Kidney (tissue), 14 donors: ENCODE measurements around the gene MAPK8. TPM values are rescaled to one million over a fixed set of nuclear protein-coding genes. Genes with fewer than 3 reads are reported as not detected.

ENCODE experiments used
- DNase-seq, 5 donors: peaks; one replicate each; pipeline ENCODE4 v3.0.0-alpha.2; 2013 to 2020
- FAIRE-seq: peaks from 2 replicates; lab custom pipeline; 2012; peaks lifted over from hg19 to GRCh38; lab: Jason Lieb, UNC
- H3K27ac ChIP-seq, 2 donors: one replicate each; pipeline ENCODE4 v1.7.0; 2013; ENCODE audit warnings: low read depth in 2 of 2, low read length in 2 of 2, inconsistent platforms in 1 of 2
- H3K27me3 ChIP-seq: one replicate; pipeline ENCODE4 v1.7.1; 2013; ENCODE audit warnings: low read length, inconsistent platforms; ENCODE audit not compliant: control insufficient read depth, insufficient read depth
- H3K36me3 ChIP-seq, 3 donors: one replicate each; pipeline versions ENCODE4 v1.7.0 to v1.7.1; 2013; ENCODE audit warnings: low read length in 3 of 3, control low read depth in 1 of 3, inconsistent platforms in 1 of 3; ENCODE audit not compliant: insufficient read depth in 3 of 3, control insufficient read depth in 2 of 3
- H3K4me1 ChIP-seq, 3 donors: one replicate each; pipeline versions ENCODE4 v1.7.0 to v1.7.1; 2013; ENCODE audit warnings: low read length in 3 of 3, inconsistent platforms in 1 of 3, low read depth in 1 of 3; ENCODE audit not compliant: control insufficient read depth in 2 of 3, insufficient read depth in 2 of 3
- H3K4me3 ChIP-seq, 3 donors: one replicate each; pipeline versions ENCODE4 v1.7.0 to v1.8.1; 2013; ENCODE audit warnings: low read length in 3 of 3, control low read depth in 1 of 3, inconsistent platforms in 1 of 3
- H3K9ac ChIP-seq, 3 donors: one replicate each; pipeline versions ENCODE4 v1.7.0 to v1.7.1; 2013; ENCODE audit warnings: low read length in 3 of 3, control low read depth in 1 of 3, inconsistent platforms in 1 of 3
- H3K9me3 ChIP-seq, 3 donors: one replicate each; pipeline versions ENCODE4 v1.7.0 to v1.7.1; 2013; ENCODE audit warnings: low read length in 3 of 3, control low read depth in 1 of 3, inconsistent platforms in 1 of 3; ENCODE audit not compliant: control insufficient read depth in 2 of 3, insufficient read depth in 1 of 3
- intact Hi-C: fragments of 100-400 bp; cut with DNase I; formaldehyde crosslinking; loops from one replicate; pipeline ENCODE4 v1.11.1; 2022
- polyA plus RNA-seq: library from polyadenylated mRNA; stranded (reverse); fragments of 350-450 nt; fragmentation: Illumina TruSeq; extraction: RNeasy Lipid Tissue Mini Kit (QIAGEN cat#74804); gene quantifications from one replicate; pipeline ENCODE4 v1.2.3, GENCODE V29; 2014; ENCODE audit warnings: low read depth, low replicate concordance; ENCODE audit not compliant: insufficient read depth
- total RNA-seq: library from RNA; stranded (reverse); fragmentation: NEBNext Ultra II Directional; extraction: Animal tissue kit (Norgen Biotek cat#: 25700); gene quantifications from one replicate; pipeline ENCODE4 v1.2.1, GENCODE V29; 2021
- TF ChIP-seq, protein P1 (sequence below): IDR thresholded peaks from 3 replicates; pipeline ENCODE4 v1.5.1; 2012; ENCODE audit warnings: mild to moderate bottlenecking, moderate library complexity, borderline replicate concordance; ENCODE audit not compliant: insufficient read depth; ENCODE audit errors: extremely low read depth
- donor health status: control.
- donor health status: control.
- donor health status: control.
- donor health status: control.
- donor health status: control.
- donor health status: DM: yes; HTN: yes; CAD: no.
- donor health status: Normal renal cell carcinoma (clear cell type).

The MAPK8 gene
- total and polyA plus RNA-seq, 2 donors from 2014 or later = 17.0 to 36.7 TPM

DNA sequence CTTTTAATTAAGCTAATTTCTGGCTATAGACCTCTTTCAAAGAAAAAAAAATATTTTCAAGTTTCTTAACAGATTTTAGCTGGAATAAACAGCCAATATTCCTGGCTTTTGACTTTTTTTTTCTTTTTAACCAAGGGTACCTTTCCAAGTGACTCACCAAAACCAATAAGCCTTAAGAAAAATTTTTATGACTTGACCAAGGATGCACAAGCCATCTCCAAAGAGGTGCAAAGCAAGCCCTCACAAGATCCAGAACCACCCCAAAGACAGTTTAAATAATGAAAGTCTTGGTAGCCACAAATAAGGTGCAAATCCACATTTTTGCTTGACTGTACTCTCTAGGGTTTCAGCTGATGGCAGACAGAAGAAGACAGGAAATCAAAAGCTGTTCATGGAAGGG, 76.5 kb downstream of the MAPK8 start:
- TF ChIP-seq, protein P1, sequence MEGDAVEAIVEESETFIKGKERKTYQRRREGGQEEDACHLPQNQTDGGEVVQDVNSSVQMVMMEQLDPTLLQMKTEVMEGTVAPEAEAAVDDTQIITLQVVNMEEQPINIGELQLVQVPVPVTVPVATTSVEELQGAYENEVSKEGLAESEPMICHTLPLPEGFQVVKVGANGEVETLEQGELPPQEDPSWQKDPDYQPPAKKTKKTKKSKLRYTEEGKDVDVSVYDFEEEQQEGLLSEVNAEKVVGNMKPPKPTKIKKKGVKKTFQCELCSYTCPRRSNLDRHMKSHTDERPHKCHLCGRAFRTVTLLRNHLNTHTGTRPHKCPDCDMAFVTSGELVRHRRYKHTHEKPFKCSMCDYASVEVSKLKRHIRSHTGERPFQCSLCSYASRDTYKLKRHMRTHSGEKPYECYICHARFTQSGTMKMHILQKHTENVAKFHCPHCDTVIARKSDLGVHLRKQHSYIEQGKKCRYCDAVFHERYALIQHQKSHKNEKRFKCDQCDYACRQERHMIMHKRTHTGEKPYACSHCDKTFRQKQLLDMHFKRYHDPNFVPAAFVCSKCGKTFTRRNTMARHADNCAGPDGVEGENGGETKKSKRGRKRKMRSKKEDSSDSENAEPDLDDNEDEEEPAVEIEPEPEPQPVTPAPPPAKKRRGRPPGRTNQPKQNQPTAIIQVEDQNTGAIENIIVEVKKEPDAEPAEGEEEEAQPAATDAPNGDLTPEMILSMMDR = no peak
- Histone ChIP-seq H3K4me1 (peaks cover 0 to 4% (median 0%) of the 10 kb centered on the region in 3 donors), H3K36me3 (no peaks in the 10 kb centered on the region), H3K27me3 (no peaks in the 10 kb centered on the region), H3K9me3 (peaks cover 0 to 5% (median 3%) of the 10 kb centered on the region in 3 donors), H3K27ac (no peak overlapping the region), H3K4me3 (no peak overlapping the region), H3K9ac (no peak overlapping the region)
- intact Hi-C loops = no loop called here
- no peak for FAIRE-seq
- DNase-seq = no peak

DNA sequence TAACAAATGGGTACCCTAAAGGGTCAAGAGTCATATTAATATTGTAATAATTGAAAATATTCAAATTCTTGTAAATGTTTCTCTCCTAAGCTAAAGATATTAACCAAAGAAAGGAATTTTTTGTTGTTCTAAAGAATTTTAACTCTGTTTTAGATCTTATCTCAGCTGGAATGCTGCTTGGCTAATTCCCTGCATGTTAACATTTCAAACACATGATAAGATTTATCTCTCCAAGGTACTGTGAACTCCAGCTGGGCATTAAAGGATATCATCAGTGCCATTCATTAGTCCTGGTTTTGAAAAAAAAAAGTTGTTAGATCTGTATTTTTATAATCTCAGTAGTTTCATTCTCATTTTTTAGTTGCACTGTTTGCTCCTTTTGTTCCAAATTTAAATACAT, 76.9 kb downstream of the MAPK8 start:
- Histone ChIP-seq H3K36me3 (no peaks in the 10 kb centered on the region), H3K27ac (no peak overlapping the region), H3K4me1 (peaks cover 0 to 2% (median 0%) of the 10 kb centered on the region in 3 donors), H3K27me3 (no peaks in the 10 kb centered on the region), H3K9me3 (peaks cover 0 to 5% (median 3%) of the 10 kb centered on the region in 3 donors), H3K4me3 (no peak overlapping the region), H3K9ac (no peak overlapping the region)
- TF ChIP-seq, protein P1 = no peak
- intact Hi-C loops = no loop called here
- FAIRE-seq (no peak), DNase-seq (no peak)

DNA sequence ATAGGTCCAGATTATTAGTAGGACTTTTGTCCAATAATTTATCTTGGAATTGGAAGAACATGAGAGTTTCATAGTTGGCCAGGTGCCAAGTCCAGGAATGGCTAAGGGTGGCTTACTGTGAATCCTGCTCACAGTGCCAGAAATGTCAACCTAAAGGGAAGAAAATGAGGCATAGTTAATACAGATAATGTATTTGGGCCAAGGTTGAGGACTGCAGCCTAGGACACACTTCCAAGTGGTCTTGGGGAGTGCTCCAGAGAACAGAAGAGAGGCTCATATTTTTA, 78.2 kb downstream of the MAPK8 start:
- H3K4me3 ChIP-seq = no peak overlapping the region
- no peaks in the 10 kb centered on the region for H3K27me3 ChIP-seq
- H3K9me3 ChIP-seq = peaks cover 0 to 5% (median 3%) of the 10 kb centered on the region in 3 donors
- H3K27ac ChIP-seq = no peak overlapping the region
- FAIRE-seq (no peak), DNase-seq (no peak)
- TF ChIP-seq, protein P1 = no peak
- no peaks in the 10 kb centered on the region for H3K36me3 ChIP-seq
- no peak overlapping the region for H3K9ac ChIP-seq
- H3K4me1 ChIP-seq = peaks cover 0 to 4% (median 0%) of the 10 kb centered on the region in 3 donors
- intact Hi-C loops = no loop called here

DNA sequence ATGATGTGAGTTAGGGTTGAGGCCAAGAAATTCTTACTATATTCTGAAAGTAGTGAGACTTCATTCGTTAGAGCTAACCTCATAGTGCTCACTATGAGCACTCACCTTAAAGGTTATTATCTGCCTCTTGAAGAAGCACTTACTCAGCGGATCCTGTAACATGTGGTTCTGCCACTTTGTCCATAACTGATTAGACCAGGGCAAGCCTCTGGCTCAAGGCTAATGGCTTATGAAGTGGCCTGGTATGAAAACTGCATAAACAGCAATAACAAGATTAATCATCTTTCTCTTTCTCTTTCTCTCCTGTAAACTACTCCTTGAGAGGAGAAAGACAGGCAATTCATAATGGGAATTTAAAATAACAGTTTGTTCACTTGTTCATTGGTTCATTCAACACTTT, 82.8 kb downstream of the MAPK8 start:
- no peaks in the 10 kb centered on the region for H3K27me3 ChIP-seq
- H3K9ac ChIP-seq = no peak overlapping the region
- H3K36me3 ChIP-seq = no peaks in the 10 kb centered on the region
- TF ChIP-seq, protein P1 = no peak
- no peaks in the 10 kb centered on the region for H3K9me3 ChIP-seq
- intact Hi-C loops = no loop called here
- no peak overlapping the region for H3K4me3 ChIP-seq
- H3K4me1 ChIP-seq = peaks cover 0 to 4% (median 0%) of the 10 kb centered on the region in 3 donors
- no peak for FAIRE-seq
- DNase-seq = no peak
- no peak overlapping the region for H3K27ac ChIP-seq
